Activated T-cell treated with anti-CD3 and anti-CD28 coated beads, Interleukin-2, amount 50 U/mL, for 24 hours (primary cell): Measurements from ENCODE around the gene LRRFIP1.
"Not testable (repeated sequence)": the region's sequence is repeated elsewhere in the genome, so short reads cannot be mapped to it uniquely, and the experiment has no call there.

ENCODE experiments used
- DNase-seq: peaks from one replicate; pipeline ENCODE4 v3.0.0-alpha.2; 2020
- H3K27ac Mint-ChIP-seq: 2 replicates; pipeline ENCODE4 v1.8.0; 2020; ENCODE audit warnings: mild to moderate bottlenecking, mixed read lengths
- H3K27me3 Mint-ChIP-seq: 2 replicates; pipeline ENCODE4 v1.8.0; 2020; ENCODE audit warnings: mixed read lengths
- H3K36me3 Mint-ChIP-seq: 2 replicates; pipeline ENCODE4 v1.8.0; 2020; ENCODE audit warnings: low read depth, mixed read lengths
- H3K4me1 Mint-ChIP-seq: 2 replicates; pipeline ENCODE4 v1.8.0; 2020; ENCODE audit warnings: low read depth, mixed read lengths
- H3K4me3 Mint-ChIP-seq: 2 replicates; pipeline ENCODE4 v1.8.0; 2020; ENCODE audit warnings: mild to moderate bottlenecking, moderate library complexity, mixed read lengths
- H3K9me3 Mint-ChIP-seq: 2 replicates; pipeline ENCODE4 v1.8.0; 2020; ENCODE audit warnings: mixed read lengths

The LRRFIP1 gene

GRCh38 chr2:237742614-237743013 is 115.2 kb downstream of the LRRFIP1 start:
- Mint-ChIP-seq H3K27ac (peak overlapping the region; percentile 87), H3K4me3 (no peak overlapping the region), H3K27me3 (no peaks in the 10 kb centered on the region), H3K9me3 (no peaks in the 10 kb centered on the region), H3K36me3 (peaks cover 79% of the 10 kb centered on the region), H3K4me1 (peaks cover 52% of the 10 kb centered on the region)
- DNase-seq, result no peak

GRCh38 chr2:237743024-237743423 is 115.6 kb downstream of the LRRFIP1 start:
- H3K4me3 Mint-ChIP-seq, result no peak overlapping the region
- peak overlapping the region; percentile 87 for H3K27ac Mint-ChIP-seq
- H3K36me3 Mint-ChIP-seq, result peaks cover 79% of the 10 kb centered on the region
- DNase-seq, result no peak
- peaks cover 48% of the 10 kb centered on the region for H3K4me1 Mint-ChIP-seq
- H3K27me3 Mint-ChIP-seq, result no peaks in the 10 kb centered on the region
- no peaks in the 10 kb centered on the region for H3K9me3 Mint-ChIP-seq

GRCh38 chr2:237743561-237744269 is 116.3 kb downstream of the LRRFIP1 start:
- H3K27ac Mint-ChIP-seq, result peak overlapping the region; percentile 76
- no peak overlapping the region for H3K4me3 Mint-ChIP-seq
- H3K36me3 Mint-ChIP-seq, result peaks cover 80% of the 10 kb centered on the region
- H3K9me3 Mint-ChIP-seq, result no peaks in the 10 kb centered on the region
- DNase-seq, result no peak
- H3K4me1 Mint-ChIP-seq, result peaks cover 47% of the 10 kb centered on the region
- H3K27me3 Mint-ChIP-seq, result no peaks in the 10 kb centered on the region

DNA sequence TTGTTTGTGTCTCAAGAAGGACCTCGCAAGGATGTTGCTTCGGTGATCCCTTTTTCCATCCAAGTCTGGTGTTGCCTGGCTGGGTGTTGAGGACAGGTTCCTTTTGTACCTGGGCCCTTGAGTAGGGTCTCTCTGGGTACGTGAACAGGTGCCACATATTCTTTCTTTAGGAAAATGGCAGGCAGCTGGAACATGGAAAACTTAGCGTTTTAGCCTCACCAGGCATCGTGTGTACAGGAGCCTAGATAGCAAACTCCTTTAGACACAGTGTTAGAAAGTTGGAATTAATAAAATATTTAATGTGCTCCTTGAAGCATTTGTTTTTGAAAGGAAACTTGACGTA is 116.9 kb downstream of the LRRFIP1 start:
- Mint-ChIP-seq H3K27ac (peak overlapping the region; percentile 76), H3K36me3 (peaks cover 80% of the 10 kb centered on the region), H3K4me1 (peaks cover 45% of the 10 kb centered on the region), H3K27me3 (no peaks in the 10 kb centered on the region), H3K9me3 (no peaks in the 10 kb centered on the region), H3K4me3 (no peak overlapping the region)
- no peak for DNase-seq

- H3K9me3 Mint-ChIP-seq, result no peaks in the 10 kb centered on the region
- DNase-seq, result peak; percentile 89
- peaks cover 80% of the 10 kb centered on the region for H3K36me3 Mint-ChIP-seq
- no peak overlapping the region for H3K4me3 Mint-ChIP-seq
- H3K27ac Mint-ChIP-seq, result peak overlapping the region; percentile 85
- no peaks in the 10 kb centered on the region for H3K27me3 Mint-ChIP-seq
- peaks cover 43% of the 10 kb centered on the region for H3K4me1 Mint-ChIP-seq
Measured at GRCh38 chr2:237744613-237745249, 117.3 kb downstream of the LRRFIP1 start.

GRCh38 chr2:237745250-237745613 is 117.8 kb downstream of the LRRFIP1 start:
- H3K27ac Mint-ChIP-seq, result peak overlapping the region; percentile 85

GRCh38 chr2:237746302-237747080 is 119.1 kb downstream of the LRRFIP1 start:
- Mint-ChIP-seq H3K36me3 (peaks cover 84% of the 10 kb centered on the region), H3K4me1 (peaks cover 36% of the 10 kb centered on the region), H3K9me3 (no peaks in the 10 kb centered on the region), H3K27me3 (no peaks in the 10 kb centered on the region), H3K27ac (no peak overlapping the region), H3K4me3 (no peak overlapping the region)
- no peak for DNase-seq

More at GRCh38 chr2:237745250-237745613, 117.8 kb downstream of the LRRFIP1 start:
- no peaks in the 10 kb centered on the region for H3K9me3 Mint-ChIP-seq
- H3K4me1 Mint-ChIP-seq, result peaks cover 41% of the 10 kb centered on the region
- no peak for DNase-seq
- H3K36me3 Mint-ChIP-seq, result peaks cover 82% of the 10 kb centered on the region
- H3K4me3 Mint-ChIP-seq, result no peak overlapping the region
- no peaks in the 10 kb centered on the region for H3K27me3 Mint-ChIP-seq

DNA sequence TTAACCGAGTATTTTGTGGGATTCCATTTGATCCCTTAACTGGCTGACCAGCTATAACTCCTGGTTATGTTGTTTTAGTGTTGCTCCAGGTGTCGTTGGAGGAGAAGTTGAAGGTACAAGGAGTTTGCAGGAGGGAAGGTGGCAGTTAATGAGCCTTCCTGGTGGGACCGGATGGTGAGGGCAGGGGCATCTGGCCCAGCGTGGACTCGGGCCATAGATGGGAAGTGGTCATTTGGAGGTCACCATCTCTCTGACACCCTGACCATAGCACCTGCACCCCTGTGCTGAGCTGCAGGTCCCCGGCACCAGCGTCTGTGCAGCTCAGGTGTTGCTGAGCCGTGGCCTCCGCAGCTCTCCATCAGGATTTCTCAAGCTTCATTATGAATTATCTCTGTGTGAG is 119.8 kb downstream of the LRRFIP1 start:
- H3K27me3 Mint-ChIP-seq, result no peaks in the 10 kb centered on the region
- peaks cover 87% of the 10 kb centered on the region for H3K36me3 Mint-ChIP-seq
- H3K4me1 Mint-ChIP-seq, result peaks cover 41% of the 10 kb centered on the region
- H3K27ac Mint-ChIP-seq, result no peak overlapping the region
- no peak overlapping the region for H3K4me3 Mint-ChIP-seq
- no peaks in the 10 kb centered on the region for H3K9me3 Mint-ChIP-seq
- no peak for DNase-seq

DNA sequence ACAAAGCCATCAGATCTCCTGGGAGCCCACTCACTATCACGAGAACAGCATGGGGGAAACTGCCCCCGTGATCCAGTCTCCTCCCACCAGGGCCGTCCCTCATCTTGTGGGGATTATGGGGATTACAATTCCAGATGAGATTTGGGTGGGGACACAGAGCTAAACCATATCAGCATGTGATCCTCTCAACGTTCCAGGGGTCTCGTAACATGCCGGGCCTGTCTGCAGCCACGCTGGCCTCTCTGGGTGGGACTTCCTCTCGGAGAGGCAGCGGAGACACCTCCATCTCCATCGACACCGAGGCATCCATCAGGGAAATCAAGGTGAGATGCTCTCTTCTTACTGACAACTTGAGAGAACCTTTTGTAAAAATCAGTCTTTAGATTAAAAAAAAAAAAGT is 121.6 kb downstream of the LRRFIP1 start:
- Mint-ChIP-seq H3K27me3 (no peaks in the 10 kb centered on the region), H3K4me1 (peaks cover 38% of the 10 kb centered on the region), H3K9me3 (no peaks in the 10 kb centered on the region), H3K36me3 (peaks cover 89% of the 10 kb centered on the region), H3K27ac (peak overlapping the region; percentile 50), H3K4me3 (no peak overlapping the region)
- DNase-seq, result no peak

- Mint-ChIP-seq H3K9me3 (no peaks in the 10 kb centered on the region), H3K4me3 (no peak overlapping the region), H3K27ac (no peak overlapping the region), H3K27me3 (no peaks in the 10 kb centered on the region), H3K36me3 (peaks cover 93% of the 10 kb centered on the region), H3K4me1 (peaks cover 32% of the 10 kb centered on the region)
- no peak for DNase-seq
Measured at GRCh38 chr2:237749961-237750360, 122.6 kb downstream of the LRRFIP1 start.

GRCh38 chr2:237750441-237750840 is 123.1 kb downstream of the LRRFIP1 start:
- not testable (repeated sequence) for H3K4me3 Mint-ChIP-seq, DNase-seq, H3K27me3 Mint-ChIP-seq, H3K27ac Mint-ChIP-seq, H3K9me3 Mint-ChIP-seq
- Mint-ChIP-seq H3K36me3 (peaks cover 94% of the 10 kb centered on the region), H3K4me1 (peaks cover 29% of the 10 kb centered on the region)

DNA sequence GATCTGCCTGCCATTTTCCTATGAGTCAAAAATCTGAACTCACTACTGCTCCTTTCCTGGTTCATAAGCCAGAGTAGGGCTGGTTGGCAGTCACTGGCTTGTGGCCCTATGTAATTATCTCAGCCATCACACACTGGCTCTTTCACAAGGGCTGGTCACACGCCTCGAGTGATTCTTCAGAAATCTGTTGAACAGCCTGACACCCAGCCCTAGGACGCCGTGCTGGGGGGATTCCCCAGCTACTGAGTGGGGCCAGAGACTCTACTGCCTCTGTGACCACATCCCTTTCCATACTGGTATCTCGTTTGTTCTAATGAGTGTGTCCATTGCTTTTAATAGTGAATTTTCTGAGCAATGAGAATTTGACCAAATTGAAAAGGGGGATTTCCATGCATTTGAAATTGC is 125.4 kb downstream of the LRRFIP1 start:
- Mint-ChIP-seq H3K4me1 (peaks cover 29% of the 10 kb centered on the region), H3K36me3 (peaks cover 96% of the 10 kb centered on the region), H3K27me3 (no peaks in the 10 kb centered on the region), H3K9me3 (no peaks in the 10 kb centered on the region), H3K4me3 (no peak overlapping the region), H3K27ac (peak overlapping the region; percentile 81)
- DNase-seq, result peak; percentile 52

DNA sequence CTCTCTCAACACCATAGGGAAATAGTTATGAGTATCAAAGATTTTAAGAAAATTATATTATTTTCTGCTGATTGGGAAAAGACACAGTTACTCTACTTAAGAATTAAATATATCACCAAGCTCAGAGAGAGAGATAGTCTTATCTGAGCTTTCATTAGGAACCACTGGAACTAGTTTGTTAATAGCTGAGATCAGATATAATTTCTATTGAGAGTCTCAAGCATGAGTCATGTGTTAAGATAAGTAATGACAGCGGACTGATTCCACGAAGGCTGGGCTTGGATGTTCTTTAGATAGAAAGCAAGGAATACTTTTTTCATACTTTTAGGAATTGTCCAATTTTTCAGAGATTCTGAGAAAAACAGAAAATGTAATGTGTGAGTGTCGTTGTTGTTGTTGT is 126.8 kb downstream of the LRRFIP1 start:
- Mint-ChIP-seq H3K9me3 (no peaks in the 10 kb centered on the region), H3K27me3 (no peaks in the 10 kb centered on the region), H3K4me1 (peaks cover 29% of the 10 kb centered on the region), H3K27ac (no peak overlapping the region), H3K4me3 (no peak overlapping the region), H3K36me3 (peaks cover 96% of the 10 kb centered on the region)
- no peak for DNase-seq

DNA sequence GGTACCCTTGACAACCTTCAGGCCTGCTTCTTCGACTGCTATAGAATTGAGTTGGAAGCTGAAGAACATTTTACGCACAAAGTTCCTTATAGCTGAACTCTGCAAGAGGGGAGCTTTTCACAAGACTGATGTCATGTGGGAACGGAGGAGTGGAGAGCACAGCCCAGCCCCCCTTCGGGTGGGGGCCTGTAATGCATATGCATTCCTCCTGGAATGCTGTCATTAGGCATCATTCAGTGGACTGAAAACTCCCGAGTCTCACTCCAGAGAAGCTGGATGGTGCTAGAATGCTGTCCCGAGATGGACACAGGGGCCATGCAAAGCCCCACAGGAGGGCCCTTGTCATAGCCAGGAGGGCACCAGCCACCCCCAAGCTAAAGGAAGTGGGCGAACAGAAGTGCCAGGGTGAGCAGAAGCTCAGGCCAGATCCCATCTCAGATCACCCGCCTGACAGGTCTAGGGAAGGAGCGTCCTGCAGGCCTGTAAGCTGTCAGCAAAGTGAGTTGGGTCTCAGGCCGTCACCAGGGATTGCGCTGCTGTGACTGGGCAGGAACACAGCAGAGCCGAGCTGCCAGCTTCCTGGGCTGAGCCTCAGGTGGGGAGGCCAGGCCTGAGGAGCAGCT is 127.3 kb downstream of the LRRFIP1 start:
- no peaks in the 10 kb centered on the region for H3K9me3 Mint-ChIP-seq
- H3K36me3 Mint-ChIP-seq, result peaks cover 96% of the 10 kb centered on the region
- H3K27ac Mint-ChIP-seq, result no peak overlapping the region
- H3K4me1 Mint-ChIP-seq, result peaks cover 26% of the 10 kb centered on the region
- no peak overlapping the region for H3K4me3 Mint-ChIP-seq
- H3K27me3 Mint-ChIP-seq, result no peaks in the 10 kb centered on the region
- no peak for DNase-seq
